ENCODE measurements around the gene PLCB1. TPM values are rescaled to one million over a fixed set of nuclear protein-coding genes. Genes with fewer than 3 reads are reported as not detected.
"Not testable (repeated sequence)": the region's sequence is repeated elsewhere in the genome, so short reads cannot be mapped to it uniquely, and the experiment has no call there.

Gene PLCB1
- total RNA-seq, 1 donor from 2014 or later, result 10.7 TPM

GRCh38 chr20:8853211-8853610 lies 721.1 kb downstream of the PLCB1 start:
- H3K4me3 Mint-ChIP-seq (ENCODE audit: unreplicated experiment); H3K4me2 ChIP-seq (ENCODE audit: low read length); H3K4me3 ChIP-seq (ENCODE audit: insufficient read depth, low read depth, low read length); H3K9ac ChIP-seq (ENCODE audit: low read length); H3K27me3 ChIP-seq (ENCODE audit: insufficient read depth, low read length); H3K9me3 Mint-ChIP-seq (ENCODE audit: unreplicated experiment); H3K27ac ChIP-seq (ENCODE audit: low read depth, low read length); H3K27ac Mint-ChIP-seq (ENCODE audit: unreplicated experiment); H3K36me3 ChIP-seq (ENCODE audit: insufficient read depth, low read length); H3K79me2 ChIP-seq (ENCODE audit: insufficient read depth, low read length); H3K36me3 Mint-ChIP-seq (ENCODE audit: low read depth, unreplicated experiment); H2AFZ ChIP-seq (ENCODE audit: low read depth, low read length); H4K20me1 ChIP-seq (ENCODE audit: insufficient read depth, low read length); DNase-seq (ENCODE audit: low read depth); H3K9me3 ChIP-seq (ENCODE audit: insufficient read depth, low read depth, low read length); H3K27me3 Mint-ChIP-seq (ENCODE audit: low read depth, unreplicated experiment): not testable (repeated sequence)
- H3K4me1 ChIP-seq (ENCODE audit: insufficient read depth, low read length), result peaks cover 12% of the 10 kb centered on the region
- peaks cover 15% of the 10 kb centered on the region for H3K4me1 Mint-ChIP-seq (ENCODE audit: low read depth, unreplicated experiment)
- peak; percentile 85 for FAIRE-seq

- no peak overlapping the region for H3K4me3 ChIP-seq (ENCODE audit: insufficient read depth, low read depth, low read length)
- H3K9me3 Mint-ChIP-seq (ENCODE audit: unreplicated experiment), result peaks cover 4% of the 10 kb centered on the region
- H3K4me1 ChIP-seq (ENCODE audit: insufficient read depth, low read length), result peaks cover 12% of the 10 kb centered on the region
- no peak overlapping the region for H3K4me3 Mint-ChIP-seq (ENCODE audit: unreplicated experiment)
- peaks cover 2% of the 10 kb centered on the region for H3K36me3 Mint-ChIP-seq (ENCODE audit: low read depth, unreplicated experiment)
- DNase-seq (ENCODE audit: low read depth) (peak; percentile 57), FAIRE-seq (no peak)
- no peak overlapping the region for H3K9ac ChIP-seq (ENCODE audit: low read length)
- H3K27ac Mint-ChIP-seq (ENCODE audit: unreplicated experiment), result no peak overlapping the region
- no peak overlapping the region for H3K27ac ChIP-seq (ENCODE audit: low read depth, low read length)
- no peaks in the 10 kb centered on the region for H4K20me1 ChIP-seq (ENCODE audit: insufficient read depth, low read length)
- H3K9me3 ChIP-seq (ENCODE audit: insufficient read depth, low read depth, low read length), result no peaks in the 10 kb centered on the region
- no peaks in the 10 kb centered on the region for H3K79me2 ChIP-seq (ENCODE audit: insufficient read depth, low read length)
- no peak for TF ChIP-seq EZH2 (IDR thresholded peaks at IDR 0.05; ENCODE audit: insufficient read depth, low read length)
- peak; percentile 96 for TF ChIP-seq CTCF (IDR thresholded peaks at IDR 0.05; ENCODE audit: insufficient read depth, low read depth, low read length)
- H3K27me3 ChIP-seq (ENCODE audit: insufficient read depth, low read length), result no peaks in the 10 kb centered on the region
- H2AFZ ChIP-seq (ENCODE audit: low read depth, low read length), result no peak overlapping the region
- no peaks in the 10 kb centered on the region for H3K27me3 Mint-ChIP-seq (ENCODE audit: low read depth, unreplicated experiment)
- peak overlapping the region; percentile 65 for H3K4me2 ChIP-seq (ENCODE audit: low read length)
- H3K4me1 Mint-ChIP-seq (ENCODE audit: low read depth, unreplicated experiment), result peaks cover 18% of the 10 kb centered on the region
- no peaks in the 10 kb centered on the region for H3K36me3 ChIP-seq (ENCODE audit: insufficient read depth, low read length)
Observed at GRCh38 chr20:8853805-8854338, 721.8 kb downstream of the PLCB1 start.

- H3K4me3 Mint-ChIP-seq (ENCODE audit: unreplicated experiment), result no peak overlapping the region
- H3K4me3 ChIP-seq (ENCODE audit: insufficient read depth, low read depth, low read length), result no peak overlapping the region
- peak; percentile 46 for DNase-seq (ENCODE audit: low read depth)
Observed at GRCh38 chr20:8854571-8854970, 722.5 kb downstream of the PLCB1 start.

More at GRCh38 chr20:8854571-8854970, 722.5 kb downstream of the PLCB1 start:
- peak; percentile 59 for FAIRE-seq
- no peaks in the 10 kb centered on the region for H3K9me3 ChIP-seq (ENCODE audit: insufficient read depth, low read depth, low read length)
- no peaks in the 10 kb centered on the region for H3K27me3 ChIP-seq (ENCODE audit: insufficient read depth, low read length)
- H4K20me1 ChIP-seq (ENCODE audit: insufficient read depth, low read length), result no peaks in the 10 kb centered on the region
- peak overlapping the region; percentile 65 for H3K4me2 ChIP-seq (ENCODE audit: low read length)
- H3K4me1 ChIP-seq (ENCODE audit: insufficient read depth, low read length), result peaks cover 12% of the 10 kb centered on the region
- TF ChIP-seq EZH2 (IDR thresholded peaks at IDR 0.05; ENCODE audit: insufficient read depth, low read length) (no peak), CTCF (IDR thresholded peaks at IDR 0.05; ENCODE audit: insufficient read depth, low read depth, low read length) (no peak)
- Mint-ChIP-seq H3K27ac (ENCODE audit: unreplicated experiment) (no peak overlapping the region), H3K9me3 (ENCODE audit: unreplicated experiment) (peaks cover 4% of the 10 kb centered on the region), H3K27me3 (ENCODE audit: low read depth, unreplicated experiment) (no peaks in the 10 kb centered on the region), H3K36me3 (ENCODE audit: low read depth, unreplicated experiment) (peaks cover 2% of the 10 kb centered on the region), H3K4me1 (ENCODE audit: low read depth, unreplicated experiment) (peaks cover 23% of the 10 kb centered on the region)
- H2AFZ ChIP-seq (ENCODE audit: low read depth, low read length), result no peak overlapping the region
- H3K9ac ChIP-seq (ENCODE audit: low read length), result no peak overlapping the region
- no peaks in the 10 kb centered on the region for H3K36me3 ChIP-seq (ENCODE audit: insufficient read depth, low read length)
- no peak overlapping the region for H3K27ac ChIP-seq (ENCODE audit: low read depth, low read length)
- no peaks in the 10 kb centered on the region for H3K79me2 ChIP-seq (ENCODE audit: insufficient read depth, low read length)

All from astrocyte (in vitro differentiated cells and primary cell).